ENCODE results near the gene SNX32.

GRCh38 chr11:65854161-65854592, 20.4 kb downstream of the SNX32 start:
- no peak for TF ChIP-seq POLR2A (IDR thresholded peaks at IDR 0.05; ENCODE audit: low read length)
- TF ChIP-seq ZNF302 (CRISPR knock-in tag; IDR thresholded peaks at IDR 0.05), result no peak
- no peak for TF ChIP-seq CHD2 (IDR thresholded peaks at IDR 0.05; ENCODE audit: low read length, partially characterized antibody)
- no peak for TF ChIP-seq E2F6 (IDR thresholded peaks at IDR 0.05; ENCODE audit: borderline replicate concordance, low read depth)
- TF ChIP-seq PHF8 (IDR thresholded peaks at IDR 0.05; ENCODE audit: borderline replicate concordance, low read depth), result no peak
- TF ChIP-seq CTCF (IDR thresholded peaks at IDR 0.05), result no peak
- no peak for TF ChIP-seq BCL3 (IDR thresholded peaks at IDR 0.05)
- TF ChIP-seq NFE2L2 (conservative IDR thresholded peaks at IDR 0.05; ENCODE audit: low read length), result no peak
